ENCODE measurements around the gene DPYD. TPM values are rescaled to one million over a fixed set of nuclear protein-coding genes. Genes with fewer than 3 reads are reported as not detected.

The DPYD gene
- total RNA-seq, 1 experiment from 2014 or later = 12.8 TPM

DNA sequence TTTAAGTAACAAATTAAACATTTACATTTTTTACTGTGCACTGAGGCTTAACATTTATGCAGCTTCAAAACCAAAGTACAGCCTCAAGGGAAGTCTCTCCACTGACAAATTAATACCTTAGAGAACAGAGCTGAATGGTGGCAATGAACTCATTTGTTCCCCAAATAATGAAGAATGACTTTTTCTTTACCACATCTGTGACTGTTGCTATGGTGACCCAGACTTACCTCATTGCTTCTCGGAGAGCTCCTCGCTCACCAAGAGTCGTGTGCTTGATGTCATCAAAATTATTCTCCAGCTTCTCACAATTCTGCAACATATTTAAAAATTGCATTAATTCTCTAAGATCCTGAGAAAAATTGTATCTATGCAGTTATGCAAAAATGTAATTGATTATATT, 92.9 kb downstream of the DPYD start:
- BruUV-seq (replicated peaks) = no TSS peak

DNA sequence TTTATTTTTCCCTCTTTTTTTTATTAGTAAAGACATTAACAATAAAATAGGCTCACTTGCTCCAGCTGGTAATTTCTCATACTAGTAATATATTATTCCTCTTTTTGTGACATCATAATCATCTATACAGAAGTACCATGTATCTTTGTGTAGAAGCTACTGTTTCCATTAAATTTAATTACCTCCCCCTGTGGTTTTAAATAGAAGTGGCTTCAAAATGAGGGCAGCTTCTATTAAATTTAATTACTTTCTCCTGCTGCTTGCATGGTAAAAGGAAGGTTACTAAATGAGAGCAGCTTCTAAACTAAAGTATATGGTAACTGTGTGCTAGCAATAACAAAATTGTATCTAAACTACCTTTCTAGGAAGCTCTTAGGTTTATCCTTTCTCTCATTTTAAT, 94.0 kb downstream of the DPYD start:
- ATAC-seq = no peak
- BruUV-seq (replicated peaks) = no TSS peak
- Histone ChIP-seq H3K9me3 (ENCODE audit: low read length) (no peaks in the 10 kb centered on the region), H3K36me3 (ENCODE audit: low read depth, low read length) (no peaks in the 10 kb centered on the region), H3K27ac (ENCODE audit: low read length) (no peak overlapping the region), H3K4me2 (ENCODE audit: low read length) (no peak overlapping the region), H3K27me3 (ENCODE audit: low read length) (no peaks in the 10 kb centered on the region), H3K4me1 (ENCODE audit: insufficient read depth, low read length) (no peaks in the 10 kb centered on the region), H3K4me3 (ENCODE audit: low read length) (no peak overlapping the region), H4K20me1 (ENCODE audit: low read length) (no peaks in the 10 kb centered on the region), H3K9ac (ENCODE audit: low read length) (no peak overlapping the region), H3F3A (ENCODE audit: low read length, unreplicated experiment) (no peaks in the 10 kb centered on the region), H3K9me2 (replicated peaks; ENCODE audit: low read length) (no peaks in the 10 kb centered on the region), H3K79me2 (ENCODE audit: low read length) (no peaks in the 10 kb centered on the region), H2AFZ (ENCODE audit: low read length) (no peak overlapping the region)
- no peak for DNase-seq
- intact Hi-C loops (cut with micrococcal nuclease) = loop anchor here (10.0 kb wide), 1 partner anchor 582 kb away; no protein-coding TSS in a partner anchor
- no peak for TF ChIP-seq EZH2 (IDR thresholded peaks at IDR 0.05; ENCODE audit: low read length, unreplicated experiment)
- TF ChIP-seq EZH2phosphoT487 (IDR thresholded peaks at IDR 0.05; ENCODE audit: borderline replicate concordance, low read length) = no peak
- TF ChIP-seq, protein P1, sequence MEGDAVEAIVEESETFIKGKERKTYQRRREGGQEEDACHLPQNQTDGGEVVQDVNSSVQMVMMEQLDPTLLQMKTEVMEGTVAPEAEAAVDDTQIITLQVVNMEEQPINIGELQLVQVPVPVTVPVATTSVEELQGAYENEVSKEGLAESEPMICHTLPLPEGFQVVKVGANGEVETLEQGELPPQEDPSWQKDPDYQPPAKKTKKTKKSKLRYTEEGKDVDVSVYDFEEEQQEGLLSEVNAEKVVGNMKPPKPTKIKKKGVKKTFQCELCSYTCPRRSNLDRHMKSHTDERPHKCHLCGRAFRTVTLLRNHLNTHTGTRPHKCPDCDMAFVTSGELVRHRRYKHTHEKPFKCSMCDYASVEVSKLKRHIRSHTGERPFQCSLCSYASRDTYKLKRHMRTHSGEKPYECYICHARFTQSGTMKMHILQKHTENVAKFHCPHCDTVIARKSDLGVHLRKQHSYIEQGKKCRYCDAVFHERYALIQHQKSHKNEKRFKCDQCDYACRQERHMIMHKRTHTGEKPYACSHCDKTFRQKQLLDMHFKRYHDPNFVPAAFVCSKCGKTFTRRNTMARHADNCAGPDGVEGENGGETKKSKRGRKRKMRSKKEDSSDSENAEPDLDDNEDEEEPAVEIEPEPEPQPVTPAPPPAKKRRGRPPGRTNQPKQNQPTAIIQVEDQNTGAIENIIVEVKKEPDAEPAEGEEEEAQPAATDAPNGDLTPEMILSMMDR (conservative IDR thresholded peaks at IDR 0.05; ENCODE audit: low read depth, low read length) = no peak
- POLR2A ChIA-PET (ENCODE audit: unreplicated experiment) = no interaction called here
- CTCF ChIA-PET = no interaction called here

More for the DNA sequence above, 92.9 kb downstream of the DPYD start:
- Histone ChIP-seq H3K9ac (ENCODE audit: low read length) (no peak overlapping the region), H4K20me1 (ENCODE audit: low read length) (no peaks in the 10 kb centered on the region), H3K9me3 (ENCODE audit: low read length) (no peaks in the 10 kb centered on the region), H3K79me2 (ENCODE audit: low read length) (no peaks in the 10 kb centered on the region), H3K9me2 (replicated peaks; ENCODE audit: low read length) (no peaks in the 10 kb centered on the region), H3K27ac (ENCODE audit: low read length) (no peak overlapping the region), H3K4me1 (ENCODE audit: insufficient read depth, low read length) (no peaks in the 10 kb centered on the region), H3K4me2 (ENCODE audit: low read length) (no peak overlapping the region), H3K27me3 (ENCODE audit: low read length) (no peaks in the 10 kb centered on the region), H3F3A (ENCODE audit: low read length, unreplicated experiment) (no peaks in the 10 kb centered on the region), H3K36me3 (ENCODE audit: low read depth, low read length) (no peaks in the 10 kb centered on the region), H3K4me3 (ENCODE audit: low read length) (no peak overlapping the region), H2AFZ (ENCODE audit: low read length) (no peak overlapping the region)
- intact Hi-C loops (cut with micrococcal nuclease) = loop anchor here (10.0 kb wide), 1 partner anchor 583 kb away; no protein-coding TSS in a partner anchor
- TF ChIP-seq, protein P1 (conservative IDR thresholded peaks at IDR 0.05; ENCODE audit: low read depth, low read length) = no peak
- TF ChIP-seq EZH2phosphoT487 (IDR thresholded peaks at IDR 0.05; ENCODE audit: borderline replicate concordance, low read length) (no peak), EZH2 (IDR thresholded peaks at IDR 0.05; ENCODE audit: low read length, unreplicated experiment) (no peak)
- CTCF ChIA-PET = no interaction called here
- no peak for ATAC-seq
- no peak for DNase-seq
- POLR2A ChIA-PET (ENCODE audit: unreplicated experiment) = no interaction called here

DNA sequence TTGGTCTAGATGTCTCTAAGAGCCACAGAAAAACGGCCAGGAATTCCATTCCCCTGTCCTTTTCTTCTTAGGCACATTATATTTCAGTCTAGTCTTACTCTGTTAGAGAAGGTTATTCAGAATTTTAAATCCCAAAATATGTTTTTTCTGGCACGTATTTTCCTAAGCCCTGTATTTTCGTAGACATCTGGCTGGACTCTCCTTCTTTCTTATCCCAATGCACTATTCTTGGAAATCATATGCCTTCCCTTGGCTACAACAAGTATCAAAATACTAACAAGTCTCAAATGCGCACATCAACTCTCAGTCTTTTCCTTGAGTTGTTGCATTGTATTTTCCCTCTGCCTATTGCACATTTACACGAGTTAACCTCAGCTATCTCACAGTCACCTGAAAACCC, 96.2 kb downstream of the DPYD start:
- intact Hi-C loops (cut with micrococcal nuclease) = loop anchor here (5.0 to 10.0 kb wide), 3 partner anchors 580 to 857 kb away; no protein-coding TSS in a partner anchor
- no peaks in the 10 kb centered on the region for H3K4me1 ChIP-seq (ENCODE audit: insufficient read depth, low read length)
- POLR2A ChIA-PET (ENCODE audit: unreplicated experiment) = interaction anchor here (0.6 kb wide), 1 partner anchor 165 kb away, joined by 3 read pairs; no protein-coding TSS in a partner anchor
- no peaks in the 10 kb centered on the region for H3K79me2 ChIP-seq (ENCODE audit: low read length)
- BruUV-seq (replicated peaks) = no TSS peak
- ATAC-seq (no peak), DNase-seq (no peak)
- H3F3A ChIP-seq (ENCODE audit: low read length, unreplicated experiment) = no peaks in the 10 kb centered on the region
- H2AFZ ChIP-seq (ENCODE audit: low read length) = no peak overlapping the region
- no peaks in the 10 kb centered on the region for H3K27me3 ChIP-seq (ENCODE audit: low read length)
- no peaks in the 10 kb centered on the region for H3K36me3 ChIP-seq (ENCODE audit: low read depth, low read length)
- no peak overlapping the region for H3K4me2 ChIP-seq (ENCODE audit: low read length)
- H3K9ac ChIP-seq (ENCODE audit: low read length) = no peak overlapping the region
- no peak overlapping the region for H3K27ac ChIP-seq (ENCODE audit: low read length)
- H3K9me3 ChIP-seq (ENCODE audit: low read length) = no peaks in the 10 kb centered on the region
- no peak for TF ChIP-seq EZH2 (IDR thresholded peaks at IDR 0.05; ENCODE audit: low read length, unreplicated experiment)
- TF ChIP-seq, protein P1 (conservative IDR thresholded peaks at IDR 0.05; ENCODE audit: low read depth, low read length) = no peak
- TF ChIP-seq EZH2phosphoT487 (IDR thresholded peaks at IDR 0.05; ENCODE audit: borderline replicate concordance, low read length) = no peak
- CTCF ChIA-PET = no interaction called here
- no peaks in the 10 kb centered on the region for H4K20me1 ChIP-seq (ENCODE audit: low read length)
- no peak overlapping the region for H3K4me3 ChIP-seq (ENCODE audit: low read length)
- H3K9me2 ChIP-seq (replicated peaks; ENCODE audit: low read length) = no peaks in the 10 kb centered on the region

All from PC-3 (cell line).